Right atrium auricular region (tissue), 2 donors: ENCODE data around the gene SAMD4A. TPM values are rescaled to one million over a fixed set of nuclear protein-coding genes. Genes with fewer than 3 reads are reported as not detected.
"Not testable (repeated sequence)": the region's sequence is repeated elsewhere in the genome, so short reads cannot be mapped to it uniquely, and the experiment has no call there.

Experiments used
- DNase-seq: peaks from one replicate; pipeline ENCODE4 v3.0.0-alpha.2; 2019; ENCODE audit warnings: low spot score
- H3K27ac ChIP-seq, 2 donors: fragments of 200-600 bp; sonication (generic); 1 replicate in 1 of 2; 2 replicates in 1 of 2; pipeline ENCODE4 v1.5.1; 2016 to 2019
- H3K27me3 ChIP-seq, 2 donors: fragments of 200-600 bp; sonication (generic); one replicate each; pipeline versions ENCODE4 v1.5.1 to v1.6.0; 2017 to 2019
- H3K36me3 ChIP-seq: fragments of 200-600 bp; sonication (generic); one replicate; pipeline ENCODE4 v1.5.1; 2016
- H3K4me1 ChIP-seq, 2 donors: fragments of 200-600 bp; sonication (generic); one replicate each; pipeline versions ENCODE4 v1.5.1 to v1.6.0; 2017 to 2019
- H3K4me3 ChIP-seq, 2 donors: fragments of 200-600 bp; sonication (generic); 1 replicate in 1 of 2; 2 replicates in 1 of 2; pipeline ENCODE4 v1.5.1; 2017 to 2019; ENCODE audit warnings: mild to moderate bottlenecking in 1 of 2, moderate library complexity in 1 of 2
- H3K9me3 ChIP-seq, 2 donors: fragments of 200-600 bp; sonication (generic); one replicate each; pipeline ENCODE4 v1.5.1; 2019
- total RNA-seq, 2 donors: library from RNA; depleted of rRNA; stranded (reverse); fragments of >200 nt; gene quantifications; one replicate each; pipeline ENCODE4 v1.1.0, GENCODE V29; 2016
- TF ChIP-seq, protein P1 (sequence below), 2 donors: fragments of 200-600 bp; sonication (generic); IDR thresholded peaks; one replicate each; pipeline ENCODE4 v1.5.1; 2019; ENCODE audit warnings: antibody characterized with exemption in 2 of 2

Gene SAMD4A
- total RNA-seq, 2 donors from 2014 or later = 74.5 to 102 TPM

DNA sequence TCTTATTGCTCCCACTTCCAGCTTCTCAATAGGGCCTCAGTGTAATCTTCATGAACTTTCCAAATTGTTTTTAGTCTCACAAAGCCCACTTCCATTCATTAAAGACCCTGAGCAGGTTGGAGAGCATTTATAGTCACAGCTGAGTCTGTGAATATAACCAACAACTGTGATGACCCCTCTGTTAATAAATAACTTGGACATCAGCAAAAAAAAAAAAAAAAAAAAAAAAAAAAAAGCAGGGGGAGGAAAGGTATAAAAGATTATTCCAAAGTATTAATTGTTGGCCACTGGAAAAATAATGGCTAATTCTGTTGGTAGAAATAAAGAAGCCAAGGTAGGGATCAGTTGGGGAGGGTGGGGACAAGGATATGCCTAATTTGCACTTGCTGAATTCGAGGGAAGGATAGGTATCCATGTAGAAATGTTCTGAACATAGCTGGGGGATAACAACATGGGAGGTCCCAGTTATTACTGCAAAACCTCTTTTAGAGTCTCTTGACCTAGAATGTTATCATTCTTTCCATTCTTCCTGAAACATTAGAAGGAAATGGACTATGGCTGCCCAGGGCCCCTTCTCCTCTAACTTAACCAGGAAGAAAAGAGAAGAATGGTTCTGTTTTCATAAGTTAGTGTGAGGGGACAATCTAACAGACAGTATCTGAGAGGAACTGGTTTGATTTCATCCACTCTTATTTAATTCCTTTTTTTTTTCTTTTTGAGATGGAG lies 56.5 kb downstream of the SAMD4A start:
- Histone ChIP-seq H3K27ac (no peak overlapping the region), H3K36me3 (peaks cover 4% of the 10 kb centered on the region), H3K4me3 (no peak overlapping the region), H3K9me3 (no peaks in the 10 kb centered on the region), H3K27me3 (no peaks in the 10 kb centered on the region), H3K4me1 (peaks cover 0 to 53% of the 10 kb centered on the region in 2 donors)
- no peak for DNase-seq
- TF ChIP-seq, protein P1, sequence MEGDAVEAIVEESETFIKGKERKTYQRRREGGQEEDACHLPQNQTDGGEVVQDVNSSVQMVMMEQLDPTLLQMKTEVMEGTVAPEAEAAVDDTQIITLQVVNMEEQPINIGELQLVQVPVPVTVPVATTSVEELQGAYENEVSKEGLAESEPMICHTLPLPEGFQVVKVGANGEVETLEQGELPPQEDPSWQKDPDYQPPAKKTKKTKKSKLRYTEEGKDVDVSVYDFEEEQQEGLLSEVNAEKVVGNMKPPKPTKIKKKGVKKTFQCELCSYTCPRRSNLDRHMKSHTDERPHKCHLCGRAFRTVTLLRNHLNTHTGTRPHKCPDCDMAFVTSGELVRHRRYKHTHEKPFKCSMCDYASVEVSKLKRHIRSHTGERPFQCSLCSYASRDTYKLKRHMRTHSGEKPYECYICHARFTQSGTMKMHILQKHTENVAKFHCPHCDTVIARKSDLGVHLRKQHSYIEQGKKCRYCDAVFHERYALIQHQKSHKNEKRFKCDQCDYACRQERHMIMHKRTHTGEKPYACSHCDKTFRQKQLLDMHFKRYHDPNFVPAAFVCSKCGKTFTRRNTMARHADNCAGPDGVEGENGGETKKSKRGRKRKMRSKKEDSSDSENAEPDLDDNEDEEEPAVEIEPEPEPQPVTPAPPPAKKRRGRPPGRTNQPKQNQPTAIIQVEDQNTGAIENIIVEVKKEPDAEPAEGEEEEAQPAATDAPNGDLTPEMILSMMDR (IDR thresholded peaks at IDR 0.05) = no peak

DNA sequence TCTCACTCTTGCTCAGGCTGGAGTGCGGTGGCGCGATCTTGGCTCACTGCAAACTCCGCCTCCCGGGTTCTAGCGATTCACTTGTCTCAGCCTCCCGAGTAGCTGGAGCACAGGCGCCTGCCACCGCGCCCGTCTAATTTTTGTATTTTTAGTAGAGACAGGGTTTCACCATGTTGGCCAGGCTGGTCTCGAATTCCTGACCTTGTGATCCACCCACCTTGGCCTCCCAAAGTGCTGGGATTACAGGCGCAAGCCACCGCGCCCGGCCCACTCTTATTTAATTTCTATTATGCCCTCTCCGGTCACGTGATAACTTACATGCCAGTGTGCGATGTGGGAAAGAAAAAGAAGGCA lies 57.1 kb downstream of the SAMD4A start:
- H3K27ac ChIP-seq, DNase-seq, H3K4me3 ChIP-seq, H3K36me3 ChIP-seq, H3K27me3 ChIP-seq, H3K9me3 ChIP-seq: not testable (repeated sequence)
- H3K4me1 ChIP-seq = peaks cover 0 to 57% of the 10 kb centered on the region in 2 donors

DNA sequence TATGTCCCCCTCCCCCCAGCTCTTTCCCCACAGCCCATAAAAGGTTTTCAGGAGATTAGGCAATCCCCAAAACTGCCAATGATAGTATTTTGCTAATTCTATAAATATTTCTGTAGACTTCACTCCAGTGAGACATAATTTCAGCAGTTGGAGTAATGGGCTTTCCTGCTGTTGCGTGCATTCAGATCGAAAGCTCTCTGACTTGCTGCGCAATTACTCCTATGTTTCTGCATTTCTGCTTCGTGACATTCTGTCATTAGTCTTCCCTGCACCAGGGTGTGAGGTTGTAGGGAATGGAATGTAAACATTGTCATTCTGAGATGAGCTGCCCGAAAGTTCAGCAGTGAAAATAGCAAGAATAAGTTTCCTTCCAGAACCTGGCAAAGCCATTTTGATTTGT lies 58.2 kb downstream of the SAMD4A start:
- peaks cover 0 to 68% of the 10 kb centered on the region in 2 donors for H3K4me1 ChIP-seq

DNA sequence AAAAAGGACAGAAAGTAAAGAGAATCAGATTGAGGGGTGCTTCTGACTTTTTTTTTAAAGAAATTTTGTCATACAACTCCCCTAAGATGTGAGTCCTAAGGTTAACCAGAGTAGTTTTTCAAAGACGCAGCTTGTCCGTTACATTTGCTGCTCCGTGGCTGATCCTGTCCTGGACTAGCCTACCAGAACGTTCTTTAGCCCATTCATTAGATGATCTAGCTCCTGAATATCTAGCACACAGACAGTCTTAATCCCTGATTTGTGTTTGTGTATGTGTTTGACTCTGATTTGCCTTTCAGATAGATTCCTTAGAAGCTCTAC lies 60.3 kb downstream of the SAMD4A start:
- no peak for DNase-seq
- H3K27me3 ChIP-seq = no peaks in the 10 kb centered on the region
- peak overlapping the region; percentile 77 to 81 for H3K27ac ChIP-seq
- H3K4me3 ChIP-seq = peak overlapping the region in 1 of 2 donors; percentile 27
- TF ChIP-seq, protein P1 (IDR thresholded peaks at IDR 0.05) = no peak
- no peaks in the 10 kb centered on the region for H3K9me3 ChIP-seq
- no peaks in the 10 kb centered on the region for H3K36me3 ChIP-seq
- peaks cover 0 to 71% of the 10 kb centered on the region in 2 donors for H3K4me1 ChIP-seq

More for the DNA sequence above, 58.2 kb downstream of the SAMD4A start:
- Histone ChIP-seq H3K9me3 (no peaks in the 10 kb centered on the region), H3K27me3 (no peaks in the 10 kb centered on the region), H3K27ac (peak overlapping the region; percentile 25 to 77), H3K36me3 (peaks cover 4% of the 10 kb centered on the region), H3K4me3 (no peak overlapping the region)
- DNase-seq = no peak
- TF ChIP-seq, protein P1 (IDR thresholded peaks at IDR 0.05) = no peak

DNA sequence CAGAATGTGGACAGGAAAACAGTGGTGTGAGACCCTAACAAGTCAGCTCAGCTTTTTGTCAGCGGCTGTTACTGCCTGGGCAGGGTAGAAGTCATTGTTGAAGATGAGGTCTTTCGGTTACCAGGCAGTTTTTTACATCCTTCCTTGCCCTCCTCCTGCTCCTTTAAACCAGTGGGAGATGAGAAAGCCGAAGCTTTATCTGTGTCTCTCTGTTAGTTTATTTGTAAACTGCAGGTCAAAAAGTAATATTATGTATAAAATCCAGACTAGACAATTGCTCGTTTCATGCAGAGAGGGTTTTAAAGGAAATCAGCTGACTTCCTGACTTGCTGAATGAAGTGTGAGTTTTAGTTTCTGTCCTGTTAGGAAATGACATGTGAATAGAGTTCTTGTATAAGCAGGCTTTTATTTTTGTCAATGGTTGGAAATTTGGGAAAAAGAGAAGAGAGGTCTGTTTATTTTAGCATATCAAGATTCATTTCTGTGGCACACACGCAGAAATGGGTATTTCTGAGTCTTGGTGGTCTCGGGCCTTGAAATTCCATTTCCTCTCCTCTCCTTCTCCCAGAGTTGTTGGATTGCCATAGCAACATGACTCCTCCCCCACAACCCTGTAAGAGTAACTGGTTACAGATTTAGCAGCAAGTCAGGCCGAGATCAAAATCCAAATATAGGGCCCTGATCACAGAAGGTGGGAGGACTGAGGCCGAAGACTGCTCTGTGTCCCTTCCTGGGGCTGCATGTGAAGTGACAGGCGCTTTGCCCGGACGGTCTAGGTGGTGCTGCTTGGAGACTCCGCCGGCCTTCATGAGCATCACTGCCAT lies 60.8 kb downstream of the SAMD4A start:
- no peaks in the 10 kb centered on the region for H3K36me3 ChIP-seq
- no peak for DNase-seq
- peaks cover 0 to 66% of the 10 kb centered on the region in 2 donors for H3K4me1 ChIP-seq
- peak overlapping the region; percentile 77 to 81 for H3K27ac ChIP-seq
- peak overlapping the region in 1 of 2 donors; percentile 27 for H3K4me3 ChIP-seq
- no peaks in the 10 kb centered on the region for H3K9me3 ChIP-seq
- no peaks in the 10 kb centered on the region for H3K27me3 ChIP-seq
- TF ChIP-seq, protein P1 (IDR thresholded peaks at IDR 0.05) = no peak

DNA sequence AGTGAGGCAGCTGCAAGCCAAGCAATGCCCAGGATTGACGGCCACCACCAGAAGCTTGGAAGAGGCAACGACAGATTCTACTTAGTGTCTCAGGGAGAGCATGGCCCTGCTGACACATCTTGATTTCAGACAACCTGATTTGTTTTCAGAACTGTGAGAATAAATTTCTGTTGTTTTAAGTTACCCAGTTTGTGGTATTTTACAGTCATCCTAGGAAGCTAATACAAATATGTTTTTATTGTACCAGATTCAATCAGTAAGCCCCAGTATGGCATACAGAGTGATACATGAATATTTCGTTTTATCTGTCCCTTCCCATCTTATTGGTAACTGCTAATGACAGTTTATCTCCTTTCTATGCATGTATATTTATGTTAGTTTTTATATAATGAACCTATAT lies 62.3 kb downstream of the SAMD4A start:
- no peak overlapping the region for H3K4me3 ChIP-seq
- H3K9me3 ChIP-seq = no peaks in the 10 kb centered on the region
- no peaks in the 10 kb centered on the region for H3K27me3 ChIP-seq
- no peaks in the 10 kb centered on the region for H3K36me3 ChIP-seq
- peak overlapping the region; percentile 77 to 81 for H3K27ac ChIP-seq
- DNase-seq = no peak
- TF ChIP-seq, protein P1 (IDR thresholded peaks at IDR 0.05) = no peak
- H3K4me1 ChIP-seq = peaks cover 0 to 68% of the 10 kb centered on the region in 2 donors
